GM12801 (cell line): ENCODE results near the gene LDLRAD4.

ENCODE experiments used
- CTCF ChIP-seq: IDR thresholded peaks from one replicate; pipeline ENCODE4 v1.5.1; 2011; ENCODE audit warnings: control low read depth; ENCODE audit not compliant: insufficient read length; ENCODE audit errors: extremely low read depth

LDLRAD4 gene

GRCh38 chr18:13633700-13634099 lies 415.1 kb downstream of the LDLRAD4 start:
- no peak for TF ChIP-seq CTCF

- no peak for TF ChIP-seq CTCF
These were observed 416.5 kb downstream of the LDLRAD4 start for GRCh38 chr18:13635046-13635445.

- TF ChIP-seq CTCF, result no peak
These were observed 420.4 kb downstream of the LDLRAD4 start for GRCh38 chr18:13638719-13639595.

- TF ChIP-seq CTCF, result no peak
These were observed 421.8 kb downstream of the LDLRAD4 start for GRCh38 chr18:13640266-13640860.

GRCh38 chr18:13641551-13642439 lies 423.2 kb downstream of the LDLRAD4 start:
- TF ChIP-seq CTCF, result no peak

GRCh38 chr18:13642440-13642827 lies 423.9 kb downstream of the LDLRAD4 start:
- no peak for TF ChIP-seq CTCF

GRCh38 chr18:13643261-13643751 lies 424.7 kb downstream of the LDLRAD4 start:
- no peak for TF ChIP-seq CTCF
